Kidney capillary endothelial cell (primary cell): ENCODE data around the gene XPNPEP3.
"Not testable (repeated sequence)": the region's sequence is repeated elsewhere in the genome, so short reads cannot be mapped to it uniquely, and the experiment has no call there.

Experiments
- DNase-seq: peaks from one replicate; pipeline ENCODE4 v3.0.0-alpha.2; 2018; ENCODE audit warnings: low spot score

Gene XPNPEP3

DNA sequence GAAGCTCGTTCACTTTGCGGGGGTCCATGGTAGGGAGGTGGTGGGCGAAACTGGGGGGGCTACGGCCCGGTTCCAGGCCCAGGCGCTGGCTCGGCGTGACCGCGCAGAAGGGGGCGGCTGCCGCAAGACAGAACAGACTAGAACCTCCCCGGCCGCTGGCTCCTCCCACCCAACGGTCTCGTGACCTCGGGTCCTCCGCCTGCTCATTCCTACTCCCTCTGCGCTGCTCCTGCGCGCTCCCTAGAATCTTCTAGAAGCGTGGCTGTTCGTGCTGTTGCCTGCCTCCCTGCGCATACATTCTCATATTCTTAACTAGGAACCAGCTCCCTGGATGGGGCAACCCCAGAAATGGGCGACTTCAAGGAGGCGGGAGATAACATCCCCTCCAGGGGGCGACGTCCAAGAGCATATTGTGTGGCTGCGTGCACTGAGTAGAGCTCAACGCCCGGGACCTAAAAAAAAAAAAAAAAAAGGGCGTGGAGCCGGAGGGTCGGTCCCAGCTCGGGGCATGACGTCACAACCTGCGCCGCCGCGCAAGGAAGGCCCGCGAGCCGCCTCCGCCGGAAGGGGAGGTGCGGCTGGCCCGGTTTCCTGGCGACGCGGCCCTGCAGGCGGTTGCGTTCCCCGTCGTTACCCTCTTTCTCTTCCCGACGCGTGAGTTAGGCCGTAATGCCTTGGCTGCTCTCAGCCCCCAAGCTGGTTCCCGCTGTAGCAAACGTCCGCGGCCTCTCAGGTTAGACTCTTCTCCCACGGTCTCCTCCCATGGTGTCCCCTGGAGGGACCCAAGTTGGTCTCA, at the start of gene XPNPEP3, which contains the start of gene ST13:
XPNPEP3 (plus strand) TSS at position 636 of the 796 bp plus-strand sequence; CDS start at position 670, 34 bp downstream.
ST13 (minus strand) TSS at position 127 of the 796 bp plus-strand sequence; CDS start at position 28, 99 bp downstream.
- DNase-seq: peak; percentile 91

DNA sequence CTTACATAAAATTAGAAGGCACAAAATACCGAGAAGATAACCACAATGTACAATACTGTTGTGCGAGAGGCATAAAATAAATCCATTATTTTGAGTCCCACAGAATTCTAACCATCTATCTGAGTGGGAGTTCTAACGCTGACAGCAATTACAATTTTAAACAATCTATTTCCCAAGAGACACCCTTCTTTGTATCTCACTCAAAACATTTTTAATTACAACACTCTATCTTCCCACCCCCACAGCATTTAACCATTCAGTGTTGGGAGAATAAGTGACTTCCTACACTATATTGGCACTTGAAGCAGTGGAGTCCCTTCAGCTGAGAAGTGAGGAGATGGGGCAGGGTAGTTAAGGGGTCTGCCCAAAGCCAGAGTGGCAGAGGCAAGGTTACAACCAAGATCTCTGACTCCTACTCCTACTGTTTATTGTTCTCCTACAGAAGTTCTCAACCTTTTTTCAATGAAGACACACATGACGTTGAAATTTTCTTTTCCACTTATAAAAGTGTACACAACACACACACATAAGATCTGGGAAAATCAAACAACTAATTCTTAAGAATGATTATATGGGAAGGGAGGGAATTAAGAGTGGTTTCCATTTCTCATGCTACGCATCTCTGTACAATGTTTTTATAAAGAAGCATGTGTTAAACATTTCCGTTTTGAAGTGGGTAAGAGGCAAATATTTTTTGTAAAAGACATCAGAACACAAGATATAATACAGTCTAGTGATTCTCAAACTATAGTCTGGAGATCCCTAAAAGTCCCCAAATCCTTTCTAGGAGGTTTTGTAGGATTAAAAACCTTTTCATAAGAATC, 48.7 kb upstream of the XPNPEP3 start:
- no peak for DNase-seq

DNA sequence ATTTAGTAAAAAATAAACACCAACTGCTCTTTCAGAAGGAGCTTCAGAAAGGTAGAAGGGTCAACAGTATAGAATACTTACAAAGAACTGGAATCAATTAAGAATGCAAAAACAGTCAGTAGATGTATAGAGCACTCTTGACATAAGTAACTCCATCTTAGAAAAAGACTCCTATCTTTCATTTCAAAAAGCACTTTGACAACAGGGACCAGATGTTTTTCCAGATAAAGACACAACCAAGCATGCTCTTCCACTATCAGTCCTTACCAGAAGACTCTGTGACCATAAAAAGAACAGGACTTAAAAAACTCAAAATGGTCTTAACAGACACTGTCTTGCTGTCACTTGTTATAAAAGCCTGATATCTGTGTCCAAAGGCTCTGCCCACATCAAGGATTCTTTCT, 43.0 kb upstream of the XPNPEP3 start:
- DNase-seq: no peak

DNA sequence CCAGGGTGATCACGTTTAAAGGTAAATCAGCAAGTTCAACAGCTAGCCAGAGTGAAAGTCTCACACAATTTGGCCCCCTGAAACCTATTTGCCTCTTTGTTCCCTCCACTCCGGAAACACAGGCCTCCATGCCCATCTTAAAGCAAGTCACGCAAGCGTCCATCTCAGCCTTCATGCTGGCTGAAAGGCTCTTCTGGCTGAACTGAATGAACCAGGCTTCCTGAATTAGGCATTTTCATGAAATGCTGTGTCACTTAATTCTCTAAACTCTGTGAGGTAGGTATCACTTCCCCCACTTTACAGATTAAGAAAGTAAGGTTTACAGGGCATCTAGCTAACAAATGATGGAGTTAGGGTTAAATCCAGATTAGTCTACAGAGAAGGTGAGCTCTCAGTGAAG, 39.2 kb upstream of the XPNPEP3 start:
- no peak for DNase-seq

DNA sequence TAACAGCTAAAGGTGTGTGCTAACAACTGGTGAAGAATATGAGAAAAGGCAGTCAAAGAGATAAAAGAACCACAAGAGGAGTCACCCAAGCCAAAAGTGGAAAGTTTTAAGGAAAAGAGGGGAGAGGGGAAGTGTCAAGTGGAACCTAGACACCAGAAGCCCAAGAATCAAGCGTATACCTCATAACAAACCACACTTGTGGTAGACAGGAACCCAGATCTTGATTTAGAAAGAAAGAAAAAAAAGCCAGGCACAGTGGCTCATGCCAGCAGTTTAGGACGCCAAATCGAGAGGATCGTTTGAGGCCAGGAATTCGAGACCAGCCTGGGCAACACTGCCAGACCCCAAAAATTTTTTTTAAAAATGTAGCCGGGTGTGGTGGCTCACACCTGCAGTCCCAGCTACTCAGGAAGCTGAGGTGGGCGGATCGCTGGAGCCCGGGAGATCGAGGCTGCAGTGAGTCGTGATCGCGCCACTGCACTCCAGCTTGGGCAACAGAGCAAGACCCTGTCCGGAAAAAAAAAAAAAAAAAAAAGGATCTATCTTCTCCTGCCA, 38.7 kb upstream of the XPNPEP3 start:
- no peak for DNase-seq

DNA sequence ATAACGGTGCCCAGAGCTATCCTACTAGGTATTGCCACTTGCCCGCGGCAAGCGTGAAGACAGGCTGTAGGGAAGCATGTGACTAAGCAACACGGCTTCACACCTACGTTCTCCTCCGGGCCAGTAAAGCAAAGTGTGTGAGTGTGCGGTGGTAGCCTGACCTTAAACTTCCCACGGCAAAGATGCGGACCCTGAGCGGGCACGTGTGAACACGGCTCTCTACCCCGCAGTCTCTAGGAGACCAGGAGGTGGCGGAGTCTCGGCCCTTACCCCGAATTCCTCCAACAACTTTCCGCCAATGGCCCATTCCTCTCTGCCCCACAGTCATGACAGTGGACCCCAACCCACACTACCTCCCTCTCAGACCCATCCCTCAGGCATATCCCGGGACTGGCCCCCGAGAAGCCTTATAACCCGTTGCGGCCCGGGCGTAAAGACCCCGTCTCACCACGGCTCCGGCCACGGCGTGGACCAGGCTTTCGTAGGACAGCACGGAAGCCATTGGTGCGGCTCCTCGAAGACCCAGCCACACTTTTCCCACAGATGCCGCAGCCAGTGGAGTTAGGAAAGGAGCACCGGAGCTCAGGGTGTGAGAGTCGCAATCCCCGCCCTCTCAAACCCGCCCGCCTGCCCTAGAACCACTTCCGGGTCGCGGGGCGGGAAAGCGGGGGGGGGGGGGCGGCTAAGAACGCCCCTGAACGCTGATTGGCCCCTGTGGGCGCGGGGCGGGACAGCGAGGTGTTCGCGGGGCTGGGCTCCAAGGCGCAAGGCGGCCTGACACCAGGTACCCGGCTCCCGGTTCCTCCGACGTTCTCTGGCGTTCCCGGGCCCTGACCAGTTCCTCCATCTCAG, 38.0 kb upstream of the XPNPEP3 start, which contains the start of gene SLC25A17:
SLC25A17 (minus strand) TSS at position 600 of the 852 bp plus-strand sequence; CDS start at position 502, 98 bp downstream.
- DNase-seq: peak; percentile 73

DNA sequence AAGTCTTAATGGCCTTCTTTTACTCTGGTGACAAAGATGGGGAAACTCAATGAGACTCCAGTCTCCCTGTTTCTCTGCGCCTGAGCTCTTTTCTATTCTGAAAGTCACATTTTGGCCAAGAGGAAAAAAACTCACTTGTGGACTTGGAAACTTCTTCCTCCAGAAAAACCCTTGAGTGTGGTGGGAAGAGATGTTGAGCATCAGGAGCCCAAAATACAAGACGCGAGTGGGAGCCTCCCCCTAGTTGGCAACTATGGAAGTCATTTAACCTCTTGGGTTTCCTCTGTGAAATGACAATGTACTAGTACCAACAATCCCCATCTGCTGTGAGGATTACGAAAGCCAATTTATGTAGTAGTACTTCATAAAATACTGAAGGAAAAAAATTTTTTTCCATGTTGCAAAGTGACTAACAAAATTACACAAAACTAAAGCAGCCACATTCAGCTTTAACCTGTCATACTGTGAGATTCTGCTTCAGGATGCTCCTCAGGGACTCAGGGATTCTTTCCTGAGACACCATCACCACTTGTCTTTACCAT, 37.3 kb upstream of the XPNPEP3 start:
- peak; percentile 15 for DNase-seq

DNA sequence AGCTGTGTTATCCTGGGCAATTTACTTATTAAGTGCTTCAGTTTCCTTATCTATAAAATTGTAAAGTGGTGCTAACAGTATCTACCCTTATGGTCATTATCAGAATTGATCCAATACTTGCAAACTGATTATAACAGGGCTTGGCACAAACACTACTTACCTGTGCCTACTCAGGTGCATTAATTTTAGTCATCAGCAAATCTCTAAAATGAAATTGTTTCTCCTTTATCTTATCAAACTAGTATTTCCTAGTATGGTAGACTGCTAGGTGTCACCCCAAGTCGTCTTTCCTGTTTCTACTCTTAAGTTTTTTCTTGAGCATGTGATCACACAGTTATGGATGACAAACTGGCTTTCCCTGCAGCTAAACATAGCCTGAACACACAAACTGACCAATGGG, 33.5 kb upstream of the XPNPEP3 start:
- no peak for DNase-seq

DNA sequence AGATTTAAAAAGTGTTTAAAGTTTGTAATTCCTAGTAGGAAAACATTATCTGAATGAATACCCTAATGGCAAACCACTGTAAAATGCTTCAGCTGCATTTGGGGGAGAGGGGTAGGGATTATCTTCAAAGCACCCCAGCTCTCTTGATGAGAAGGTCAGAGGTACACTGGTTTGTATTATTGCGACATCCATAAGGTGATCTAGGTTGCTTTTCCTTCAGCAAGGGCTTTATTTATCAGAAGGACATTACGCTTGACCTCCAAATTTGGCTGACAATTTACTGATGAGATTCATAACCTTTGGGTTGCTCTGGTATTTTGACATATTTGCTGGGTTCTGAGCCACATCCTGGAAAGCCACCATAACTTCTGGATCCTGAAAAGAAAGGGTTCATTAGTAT, 30.7 kb upstream of the XPNPEP3 start:
- not testable (repeated sequence) for DNase-seq

DNA sequence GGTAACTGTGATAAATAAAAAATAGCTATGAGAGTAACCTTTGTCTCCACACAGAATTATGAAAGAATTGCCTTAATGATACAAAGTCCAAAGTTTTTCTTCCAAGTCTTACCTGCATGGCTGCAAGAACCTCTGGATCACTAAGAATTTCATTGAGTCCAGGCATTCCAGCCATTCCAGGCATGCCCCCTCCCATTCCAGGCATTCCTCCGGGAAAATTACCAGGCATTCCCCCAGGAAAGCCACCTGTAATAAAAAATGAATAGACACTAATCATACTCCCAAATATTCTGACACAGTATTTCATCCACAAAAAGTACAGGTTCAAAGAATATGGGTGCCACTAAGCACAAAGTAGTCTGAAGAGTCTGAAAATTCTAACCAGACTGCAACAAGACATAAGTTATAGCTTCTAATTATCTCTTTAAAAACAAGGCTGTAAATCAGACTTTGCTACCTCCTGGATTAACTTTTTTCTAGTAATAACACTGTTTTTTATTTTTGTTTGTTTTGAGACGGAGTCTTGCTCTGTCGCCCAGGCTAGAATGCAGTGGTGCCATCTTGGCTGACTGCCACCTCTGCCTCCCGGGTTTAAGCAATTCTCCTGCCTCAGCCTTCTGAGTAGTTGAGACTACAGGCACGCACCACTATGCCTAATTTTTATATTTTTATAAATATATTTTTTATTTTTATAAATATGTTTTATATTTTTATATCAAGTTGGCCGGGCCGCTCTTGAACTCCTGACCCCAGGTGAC, 29.8 kb upstream of the XPNPEP3 start:
- DNase-seq: no peak

DNA sequence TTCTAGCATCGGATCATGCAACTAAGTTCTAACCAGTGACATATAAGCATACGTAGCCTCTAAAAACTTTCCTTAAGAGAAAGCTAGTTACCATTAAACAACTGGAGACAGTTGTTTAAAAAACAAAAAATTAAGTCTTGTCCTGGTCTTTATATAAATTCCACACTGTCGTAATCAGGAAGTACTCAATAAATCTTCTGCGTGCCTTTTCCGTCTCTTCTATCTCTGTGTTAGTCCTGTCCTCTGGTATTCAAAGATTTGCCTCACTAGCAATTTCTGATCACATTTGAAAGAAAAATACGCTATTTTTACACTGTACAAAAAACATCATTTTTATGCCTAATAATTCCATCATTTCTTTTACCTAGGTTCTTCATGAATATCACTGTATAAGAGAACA, 27.8 kb upstream of the XPNPEP3 start:
- DNase-seq: no peak

- DNase-seq: no peak
Measured at GRCh38 chr22:40834619-40835018, 22.3 kb upstream of the XPNPEP3 start.

DNA sequence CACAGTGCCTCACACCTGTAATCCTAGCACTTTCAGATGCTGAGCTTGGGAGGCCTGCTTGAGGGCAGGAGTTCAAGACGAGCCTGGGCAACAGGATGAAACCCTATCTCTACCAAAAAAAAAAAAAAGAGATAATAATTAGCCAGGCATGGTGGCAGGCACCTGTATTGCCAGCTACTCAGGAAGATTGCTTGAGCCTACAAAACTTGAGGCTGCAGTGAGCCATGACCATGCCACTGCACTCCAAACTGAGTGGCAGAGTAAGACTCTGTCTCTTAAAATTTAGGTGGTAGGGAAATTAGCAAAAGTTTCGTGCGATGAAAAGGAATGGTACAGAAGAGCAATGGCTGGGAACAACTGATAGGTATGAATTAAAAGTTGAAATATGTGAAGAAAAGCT, 18.5 kb upstream of the XPNPEP3 start:
- DNase-seq: no peak

- no peak for DNase-seq
Measured at GRCh38 chr22:40844951-40845350, 12.0 kb upstream of the XPNPEP3 start.

DNA sequence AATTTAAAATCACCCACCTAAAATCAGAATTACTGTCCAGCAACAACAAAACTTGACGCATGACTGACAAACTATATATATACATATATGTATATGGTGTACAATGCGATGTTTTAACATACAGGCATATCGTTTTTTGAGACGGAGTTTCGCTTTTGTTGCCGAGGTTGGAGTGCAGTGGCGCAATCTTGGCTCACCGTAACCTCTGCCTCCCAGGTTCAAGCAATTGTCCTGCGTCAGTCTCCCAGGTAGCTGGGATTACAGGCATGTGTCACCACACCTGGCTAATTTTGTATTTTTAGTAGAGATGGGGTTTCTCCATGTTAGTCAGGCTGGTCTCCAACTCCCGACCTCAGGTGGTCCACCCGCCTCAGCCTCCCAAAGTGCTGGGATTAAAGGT, 11.1 kb upstream of the XPNPEP3 start:
- not testable (repeated sequence) for DNase-seq

DNA sequence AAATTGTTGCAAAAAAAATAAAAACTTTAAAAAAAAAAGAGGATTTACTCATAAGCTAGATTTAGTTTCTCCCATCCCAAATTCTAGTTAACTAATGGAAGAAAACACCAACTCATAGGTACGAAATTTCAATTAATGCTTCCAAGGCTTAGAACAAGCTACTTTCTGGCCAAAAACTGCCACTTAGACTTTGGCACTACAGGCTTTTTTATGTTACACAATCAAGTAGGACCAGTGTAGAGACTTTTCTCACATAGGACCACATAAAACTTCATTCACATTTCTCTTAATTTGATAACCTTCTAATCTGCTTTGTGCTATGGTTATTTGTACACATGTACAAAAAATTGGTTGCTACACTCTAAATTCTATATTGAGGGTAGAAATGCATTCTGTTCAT, 3.6 kb upstream of the XPNPEP3 start:
- no peak for DNase-seq

GRCh38 chr22:40853961-40854360, 3.0 kb upstream of the XPNPEP3 start:
- no peak for DNase-seq

DNA sequence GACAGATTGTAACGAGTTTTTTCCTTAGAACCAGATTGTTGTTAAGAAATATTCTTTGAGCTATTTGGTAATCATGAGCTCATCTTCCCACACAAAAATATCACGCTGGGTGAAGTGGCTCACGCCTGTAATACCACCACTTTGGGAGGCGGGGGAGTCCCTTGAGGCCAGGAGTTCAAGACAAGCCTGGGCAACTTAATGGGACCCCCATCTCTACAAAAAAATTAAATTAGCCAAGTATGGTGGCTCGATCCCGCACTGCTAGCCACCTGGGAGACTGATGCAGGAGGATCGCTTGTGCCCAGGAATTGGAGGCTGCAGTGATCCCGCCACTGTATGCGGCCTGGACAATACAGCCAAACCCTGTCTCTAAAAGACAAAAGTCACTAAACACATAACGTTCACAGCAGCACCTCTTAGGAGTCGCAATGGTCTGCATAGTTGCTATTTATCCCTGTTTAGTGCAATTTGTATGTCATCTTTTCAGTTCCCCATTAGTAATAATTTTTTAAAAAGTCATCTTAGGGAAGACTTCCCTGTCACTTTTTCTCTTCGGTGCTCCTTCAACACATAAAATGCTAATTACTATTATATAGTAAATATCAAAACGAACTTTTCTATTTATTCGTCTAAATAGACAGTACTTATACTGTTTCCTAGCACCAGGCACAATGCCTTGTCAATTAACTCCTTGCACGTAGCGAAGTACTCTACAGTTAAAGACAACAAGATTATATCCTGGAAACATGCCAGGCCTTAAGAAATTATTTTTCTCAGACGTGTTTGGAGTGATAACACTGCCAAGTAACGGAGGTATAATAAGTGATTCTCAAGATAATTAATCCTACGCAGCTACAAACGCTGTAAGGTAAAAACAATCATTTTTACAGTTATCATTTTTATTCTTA, 1.6 kb upstream of the XPNPEP3 start:
- no peak for DNase-seq

GRCh38 chr22:40855979-40856512, 902 bp upstream of the XPNPEP3 start:
- DNase-seq: peak; percentile 19
